Spleen (tissue), 11 donors: ENCODE results near the gene SLC1A6. TPM values are rescaled to one million over a fixed set of nuclear protein-coding genes. Genes with fewer than 3 reads are reported as not detected.

Source experiments
- DNase-seq: peaks from one replicate; pipeline ENCODE4 v3.0.0-alpha.2; 2020
- H3K27ac ChIP-seq, 8 donors: fragments of 200-600 bp; sonication (generic) in 7 of 8; 1 replicate in 4 of 8; 2 replicates in 4 of 8; pipeline versions ENCODE4 v1.5.0 to v1.8.0; 2016 to 2021; ENCODE audit warnings: inconsistent platforms in 4 of 8, mild to moderate bottlenecking in 4 of 8, moderate library complexity in 1 of 8
- H3K27me3 ChIP-seq, 7 donors: fragments of 200-600 bp; sonication (generic) in 6 of 7; replicated peaks in 1 of 7; 1 replicate in 4 of 7; 2 replicates in 3 of 7; pipeline versions ENCODE4 v1.5.0 to v1.8.0; 2016 to 2021; ENCODE audit warnings: inconsistent platforms in 3 of 7, mild to moderate bottlenecking in 1 of 7
- H3K36me3 ChIP-seq, 6 donors: fragments of 200-600 bp; sonication (generic) in 5 of 6; 1 replicate in 4 of 6; 2 replicates in 2 of 6; pipeline versions ENCODE4 v1.5.0 to v1.8.0; 2016 to 2021; ENCODE audit warnings: inconsistent platforms in 2 of 6
- H3K4me1 ChIP-seq, 6 donors: fragments of 200-600 bp; sonication (generic) in 5 of 6; 1 replicate in 3 of 6; 2 replicates in 3 of 6; pipeline versions ENCODE4 v1.5.0 to v1.8.0; 2016 to 2021; ENCODE audit warnings: inconsistent platforms in 3 of 6
- H3K4me3 ChIP-seq, 8 donors: fragments of 200-600 bp; sonication (generic) in 7 of 8; 1 replicate in 4 of 8; 2 replicates in 4 of 8; pipeline versions ENCODE4 v1.5.0 to v1.8.0; 2016 to 2021; ENCODE audit warnings: inconsistent platforms in 4 of 8, mild to moderate bottlenecking in 4 of 8, moderate library complexity in 2 of 8
- H3K9me3 ChIP-seq, 8 donors: fragments of 200-600 bp; sonication (generic) in 7 of 8; 1 replicate in 4 of 8; 2 replicates in 4 of 8; pipeline versions ENCODE4 v1.5.0 to v1.8.0; 2016 to 2021; ENCODE audit warnings: inconsistent platforms in 4 of 8
- POLR2A ChIP-seq, 3 donors: fragments of 450-650 bp; IDR thresholded peaks; one replicate each; pipeline ENCODE4 v1.5.1; 2017; ENCODE audit warnings: antibody characterized with exemption in 3 of 3, mild to moderate bottlenecking in 1 of 3
- POLR2AphosphoS5 ChIP-seq, 3 donors: sonication (generic); formaldehyde crosslinking; IDR thresholded peaks; one replicate each; pipeline ENCODE4 v1.5.1; 2017; ENCODE audit warnings: antibody characterized with exemption in 3 of 3
- WGBS, 5 donors: extraction: QIAGEN DNeasy Blood & Tissue Kit in 3 of 5; methylation state at CpG; one replicate each; pipeline versions ENCODE4 v1.1.5 to v1.1.7; 2013 to 2018; 5-methylcytosine and 5-hydroxymethylcytosine counted together
- intact Hi-C: fragments of 100-400 bp; cut with DNase I; formaldehyde crosslinking; loops from one replicate; pipeline ENCODE4 v1.15.0; 2023; ENCODE audit warnings: low total_unique reads
- polyA plus RNA-seq, 3 donors: library from polyadenylated mRNA; stranded (reverse); fragments of 200-250 nt; gene quantifications; one replicate each; pipeline ENCODE4 v1.2.1, GENCODE V29; 2013
- total RNA-seq, 7 donors: library from RNA; depleted of rRNA in 3 of 7; stranded (reverse); fragments of >200 nt in 3 of 7; fragmentation: NEBNext Ultra II Directional in 4 of 7; extraction: Animal tissue kit (Norgen Biotek cat#: 25700) in 4 of 7; gene quantifications; one replicate each; pipeline versions ENCODE4 v1.1.0 to v1.2.1, GENCODE V29; 2016 to 2021
- TF ChIP-seq, protein P1 (sequence below), 11 experiments: fragments of 200-600 bp in 7 of 11; fragments of 450-650 bp in 4 of 11; sonication (generic) in 4 of 11; IDR thresholded peaks in 8 of 11; conservative IDR thresholded peaks in 3 of 11; 1 replicate in 7 of 11; 2 replicates in 4 of 11; pipeline versions ENCODE4 v1.4.0 to v1.8.0; 2016 to 2021; ENCODE audit warnings: antibody characterized with exemption in 11 of 11, inconsistent platforms in 4 of 11, mild to moderate bottlenecking in 1 of 11
- donor health status: healthy with polysubstance abuse.
- donor health status: DM: no; HTN: no; CAD: no; lungs with moderate emphysema.
- donor health status: DM: no; HTN: no; CAD: no.
- donor health status: Bipolar disorder and iron deficiency.
- donor health status: healthy.
- donor health status: DM: no; HTN: no; CAD: no.
- donor health status: DM: yes; HTN: yes; CAD: no.

The SLC1A6 gene
- total and polyA plus RNA-seq, 10 donors, result not detected

DNA sequence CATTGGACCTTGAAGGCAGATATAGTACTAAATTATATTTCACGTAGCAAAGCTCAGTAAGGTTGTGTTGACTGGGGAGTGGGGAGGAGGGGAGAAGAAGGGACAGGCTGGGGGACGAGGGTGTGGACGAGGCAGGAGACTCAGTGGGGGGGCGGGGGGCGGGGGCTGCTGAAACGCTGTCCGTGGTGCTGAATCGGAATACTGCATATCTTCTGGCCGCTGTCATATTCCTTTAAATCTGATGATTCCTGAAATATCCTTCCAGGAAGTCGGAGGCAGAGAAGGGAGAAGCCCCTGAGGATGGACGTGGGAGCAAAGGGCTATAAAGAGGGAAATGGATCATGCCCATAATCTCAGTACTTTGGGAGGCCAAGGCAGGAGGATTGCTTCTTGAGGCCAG is 34.9 kb upstream of the SLC1A6 start:
- Histone ChIP-seq H3K4me1 (peaks cover 0 to 7% (median 0%) of the 10 kb centered on the region in 6 donors), H3K27me3 (peaks cover 0 to 93% (median 13%) of the 10 kb centered on the region in 7 donors), H3K36me3 (no peaks in the 10 kb centered on the region), H3K9me3 (no peaks in the 10 kb centered on the region), H3K27ac (no peak overlapping the region), H3K4me3 (no peak overlapping the region)
- DNase-seq, result no peak
- no peak for TF ChIP-seq POLR2AphosphoS5 (IDR thresholded peaks at IDR 0.05)
- WGBS, 5 donors, result 10 to 18% (median 13%) methylated on average over 11 of the region's 11 CpGs
- intact Hi-C loops, result no loop called here

DNA sequence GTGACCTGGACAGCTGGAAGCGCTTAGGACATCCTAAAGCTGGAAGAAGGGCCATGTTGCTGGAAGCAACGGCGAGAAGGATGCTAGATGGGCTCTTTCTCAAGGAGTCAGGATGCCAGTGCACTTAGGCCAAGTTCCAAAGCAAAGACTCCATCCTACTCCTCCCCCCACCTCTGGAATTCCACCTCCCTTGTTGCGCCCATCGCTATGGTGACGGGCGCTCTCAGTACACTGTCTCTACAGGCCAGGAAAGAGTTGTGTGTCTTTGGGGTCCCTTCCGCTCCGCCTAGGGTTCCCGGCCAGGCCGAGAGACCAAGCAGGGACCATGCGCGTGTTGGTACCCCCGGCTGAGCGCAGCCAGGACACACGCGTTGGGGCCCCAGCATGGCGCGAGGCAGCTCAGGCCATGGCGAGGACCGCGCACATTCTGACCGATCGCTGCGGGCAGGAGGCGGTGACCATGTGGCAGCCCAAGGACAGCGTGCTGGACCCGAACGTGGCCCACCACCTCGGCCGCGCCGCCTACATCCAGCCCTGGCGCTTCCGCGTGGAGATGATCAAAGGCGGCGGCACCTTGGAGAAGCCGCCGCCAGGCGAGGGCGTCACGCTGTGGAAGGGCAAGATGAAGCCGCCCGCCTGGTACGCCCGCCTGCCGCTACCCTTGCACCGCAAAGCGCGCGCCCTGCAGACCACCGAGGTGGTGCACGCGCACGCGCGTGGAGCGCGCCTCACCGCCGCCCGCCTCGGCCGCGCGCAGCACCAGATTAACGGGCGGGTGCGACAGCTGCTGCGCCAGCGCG is 31.0 kb upstream of the SLC1A6 start:
- TF ChIP-seq, protein P1, sequence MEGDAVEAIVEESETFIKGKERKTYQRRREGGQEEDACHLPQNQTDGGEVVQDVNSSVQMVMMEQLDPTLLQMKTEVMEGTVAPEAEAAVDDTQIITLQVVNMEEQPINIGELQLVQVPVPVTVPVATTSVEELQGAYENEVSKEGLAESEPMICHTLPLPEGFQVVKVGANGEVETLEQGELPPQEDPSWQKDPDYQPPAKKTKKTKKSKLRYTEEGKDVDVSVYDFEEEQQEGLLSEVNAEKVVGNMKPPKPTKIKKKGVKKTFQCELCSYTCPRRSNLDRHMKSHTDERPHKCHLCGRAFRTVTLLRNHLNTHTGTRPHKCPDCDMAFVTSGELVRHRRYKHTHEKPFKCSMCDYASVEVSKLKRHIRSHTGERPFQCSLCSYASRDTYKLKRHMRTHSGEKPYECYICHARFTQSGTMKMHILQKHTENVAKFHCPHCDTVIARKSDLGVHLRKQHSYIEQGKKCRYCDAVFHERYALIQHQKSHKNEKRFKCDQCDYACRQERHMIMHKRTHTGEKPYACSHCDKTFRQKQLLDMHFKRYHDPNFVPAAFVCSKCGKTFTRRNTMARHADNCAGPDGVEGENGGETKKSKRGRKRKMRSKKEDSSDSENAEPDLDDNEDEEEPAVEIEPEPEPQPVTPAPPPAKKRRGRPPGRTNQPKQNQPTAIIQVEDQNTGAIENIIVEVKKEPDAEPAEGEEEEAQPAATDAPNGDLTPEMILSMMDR (IDR thresholded peaks at IDR 0.05 in 8 of 11, conservative IDR thresholded peaks at IDR 0.05 in 3 of 11), result no peak
- no peak for TF ChIP-seq POLR2A (IDR thresholded peaks at IDR 0.05)
- TF ChIP-seq POLR2AphosphoS5 (IDR thresholded peaks at IDR 0.05), result no peak
- no peak for DNase-seq
- 7 to 34% (median 10%) methylated on average over 7 to 73 of the region's 73 CpGs for WGBS, 5 donors
- no peak overlapping the region for H3K4me3 ChIP-seq
- peaks cover 0 to 7% (median 0%) of the 10 kb centered on the region in 6 donors for H3K4me1 ChIP-seq
- no peak overlapping the region for H3K27ac ChIP-seq
- H3K36me3 ChIP-seq, result no peaks in the 10 kb centered on the region
- intact Hi-C loops, result no loop called here
- no peaks in the 10 kb centered on the region for H3K9me3 ChIP-seq
- H3K27me3 ChIP-seq, result peaks cover 0 to 92% (median 13%) of the 10 kb centered on the region in 7 donors

DNA sequence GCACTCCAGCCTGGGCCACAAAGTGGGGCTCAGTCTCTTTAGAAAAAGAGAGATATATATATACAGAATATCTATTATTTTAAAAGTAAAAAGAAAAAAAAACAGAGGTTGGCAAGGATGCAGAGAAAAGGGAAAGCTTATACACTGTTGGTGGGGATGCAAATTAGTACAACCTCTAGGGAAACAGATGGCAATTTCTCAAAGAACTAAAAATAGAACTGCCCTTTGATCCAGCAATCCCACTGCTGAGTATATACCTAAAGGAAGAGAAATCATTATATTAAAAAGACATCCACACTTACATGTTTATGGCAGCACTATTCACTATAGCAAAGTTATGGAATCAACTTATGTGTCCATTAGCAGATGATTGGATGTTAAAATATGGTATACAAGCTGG is 28.6 kb upstream of the SLC1A6 start:
- TF ChIP-seq POLR2A (IDR thresholded peaks at IDR 0.05) (no peak), POLR2AphosphoS5 (IDR thresholded peaks at IDR 0.05) (no peak)
- TF ChIP-seq, protein P1 (IDR thresholded peaks at IDR 0.05 in 8 of 11, conservative IDR thresholded peaks at IDR 0.05 in 3 of 11), result no peak
- intact Hi-C loops, result no loop called here
- no peak for DNase-seq
- H3K27ac ChIP-seq, result no peak overlapping the region
- H3K4me1 ChIP-seq, result peaks cover 0 to 7% (median 0%) of the 10 kb centered on the region in 6 donors
- H3K9me3 ChIP-seq, result no peaks in the 10 kb centered on the region
- no peaks in the 10 kb centered on the region for H3K36me3 ChIP-seq
- H3K27me3 ChIP-seq, result peaks cover 0 to 76% (median 13%) of the 10 kb centered on the region in 7 donors
- no peak overlapping the region for H3K4me3 ChIP-seq

DNA sequence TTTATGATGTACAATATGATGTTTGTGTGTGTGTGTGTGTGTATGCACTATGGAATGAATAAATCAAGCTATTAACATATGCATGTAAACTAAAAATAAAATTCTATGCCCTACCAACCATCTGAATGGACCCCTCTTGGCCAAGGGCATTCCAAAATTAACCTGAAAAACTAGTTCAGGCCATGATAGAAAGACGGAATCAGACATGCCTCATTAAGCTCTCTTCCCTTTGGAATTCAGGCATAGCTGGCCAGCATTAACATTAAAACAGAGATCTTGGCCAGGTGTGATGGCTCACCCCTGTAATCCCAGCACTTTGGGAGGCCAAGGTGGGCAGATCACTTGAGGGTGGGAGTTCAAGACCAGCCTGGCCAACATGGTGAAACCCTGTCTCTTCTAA is 18.3 kb upstream of the SLC1A6 start:
- H3K36me3 ChIP-seq, result no peaks in the 10 kb centered on the region
- 83 to 96% (median 90%) methylated on average over 1 of the region's 1 CpG for WGBS, 5 donors
- TF ChIP-seq POLR2AphosphoS5 (IDR thresholded peaks at IDR 0.05), result no peak
- TF ChIP-seq, protein P1 (IDR thresholded peaks at IDR 0.05 in 8 of 11, conservative IDR thresholded peaks at IDR 0.05 in 3 of 11), result no peak
- no peak for TF ChIP-seq POLR2A (IDR thresholded peaks at IDR 0.05)

More for the DNA sequence above, 18.3 kb upstream of the SLC1A6 start:
- Histone ChIP-seq H3K9me3 (no peaks in the 10 kb centered on the region), H3K27me3 (peaks cover 0 to 56% (median 4%) of the 10 kb centered on the region in 7 donors), H3K27ac (no peak overlapping the region), H3K4me3 (no peak overlapping the region), H3K4me1 (no peaks in the 10 kb centered on the region)
- no peak for DNase-seq
- intact Hi-C loops, result no loop called here
